Ecto neural progenitor cell (in vitro differentiated cells): ENCODE data around the gene CHIA.

ENCODE experiments used
- DNase-seq: peaks from one replicate; pipeline ENCODE4 v3.0.0-alpha.2; 2018; ENCODE audit warnings: low spot score

CHIA gene

GRCh38 chr1:111290630-111291029, at the start of gene CHIA:
TSS of gene CHIA (plus strand) at chr1:111290851. CDS start at chr1:111310468, 19,617 bp downstream.
- no peak for DNase-seq

GRCh38 chr1:111241797-111242196, 48.9 kb upstream of the CHIA start:
- no peak for DNase-seq

GRCh38 chr1:111242805-111243523, 47.7 kb upstream of the CHIA start:
- no peak for DNase-seq

- DNase-seq = no peak
Measured at GRCh38 chr1:111247125-111247838, 43.4 kb upstream of the CHIA start.

- no peak for DNase-seq
Measured at GRCh38 chr1:111249960-111250359, 40.7 kb upstream of the CHIA start.

GRCh38 chr1:111251570-111251969, 39.1 kb upstream of the CHIA start:
- no peak for DNase-seq

- DNase-seq = no peak
Measured at GRCh38 chr1:111252786-111253185, 37.9 kb upstream of the CHIA start.

GRCh38 chr1:111253876-111254275, 36.8 kb upstream of the CHIA start:
- DNase-seq = no peak

GRCh38 chr1:111256988-111257658, 33.5 kb upstream of the CHIA start:
- no peak for DNase-seq

- no peak for DNase-seq
Measured at GRCh38 chr1:111267801-111268508, 22.7 kb upstream of the CHIA start.

GRCh38 chr1:111269825-111270406, 20.7 kb upstream of the CHIA start:
- no peak for DNase-seq

GRCh38 chr1:111270771-111271463, 19.7 kb upstream of the CHIA start:
- no peak for DNase-seq

- DNase-seq = no peak
Measured at GRCh38 chr1:111271464-111271801, 19.2 kb upstream of the CHIA start.

GRCh38 chr1:111272081-111272480, 18.6 kb upstream of the CHIA start:
- no peak for DNase-seq

- no peak for DNase-seq
Measured at GRCh38 chr1:111274653-111275052, 16.0 kb upstream of the CHIA start.

- DNase-seq = no peak
Measured at GRCh38 chr1:111275079-111275478, 15.6 kb upstream of the CHIA start.

- no peak for DNase-seq
Measured at GRCh38 chr1:111275780-111276433, 14.7 kb upstream of the CHIA start.

- no peak for DNase-seq
Measured at GRCh38 chr1:111279144-111279543, 11.5 kb upstream of the CHIA start.

- DNase-seq = no peak
Measured at GRCh38 chr1:111280267-111280666, 10.4 kb upstream of the CHIA start.

- DNase-seq = no peak
Measured at GRCh38 chr1:111281411-111281810, 9.2 kb upstream of the CHIA start.

GRCh38 chr1:111283838-111284237, 6.8 kb upstream of the CHIA start:
- DNase-seq = no peak
